Activated naive CD8-positive, alpha-beta T cell treated with anti-CD3 and anti-CD28 coated beads, Interleukin-2, amount 10 ng/mL, durations not matched to agents 7 days and 5 days (primary cell): ENCODE measurements around the gene DDX17. TPM values are rescaled to one million over a fixed set of nuclear protein-coding genes. Genes with fewer than 3 reads are reported as not detected.

Source experiments
- ATAC-seq: fragments of 150-1000 bp; cut with Tn5 transposase; one replicate; pipeline ENCODE4 v1.10.0; 2021; ENCODE audit warnings: low read depth, moderate library complexity
- POLR2A ChIA-PET: fragments of 350-600 bp; sonication (Branson Sonifier 250); formaldehyde crosslinking; loops from one replicate; lab custom pipeline; 2021; ENCODE audit warnings: antibody characterized with exemption; lab: Charles Lee
- DNase-seq: peaks from one replicate; pipeline ENCODE4 v3.0.0; 2021
- H3K27ac Mint-ChIP-seq: one replicate; pipeline ENCODE4 v1.8.0; 2022; ENCODE audit warnings: mild to moderate bottlenecking, mixed read lengths
- H3K27me3 Mint-ChIP-seq: one replicate; pipeline ENCODE4 v1.8.0; 2022; ENCODE audit warnings: mild to moderate bottlenecking, moderate library complexity, mixed read lengths
- H3K36me3 Mint-ChIP-seq: one replicate; pipeline ENCODE4 v1.8.0; 2021; ENCODE audit warnings: mild to moderate bottlenecking, mixed read lengths
- H3K4me1 Mint-ChIP-seq: one replicate; pipeline ENCODE4 v1.8.0; 2021; ENCODE audit warnings: mixed read lengths
- H3K4me3 Mint-ChIP-seq: one replicate; pipeline ENCODE4 v1.8.0; 2022; ENCODE audit warnings: mild to moderate bottlenecking, moderate library complexity, mixed read lengths
- H3K9me3 Mint-ChIP-seq: one replicate; pipeline ENCODE4 v1.8.0; 2021; ENCODE audit warnings: mixed read lengths
- total RNA-seq, 2 experiments: library from RNA; stranded (reverse); gene quantifications; one replicate each; pipeline ENCODE4 v1.2.3, GENCODE V29; 2021

Gene DDX17
- total RNA-seq, 2 experiments from 2014 or later, result 667 to 710 TPM

GRCh38 chr22:38468443-38469305 is 37.4 kb downstream of the DDX17 start:
- POLR2A ChIA-PET, result interaction anchor here (0.6 to 1.4 kb wide), 3 partner anchors 12 to 50 kb away, joined by 3 read pairs; no protein-coding TSS in a partner anchor
- no peak overlapping the region for H3K27ac Mint-ChIP-seq
- H3K9me3 Mint-ChIP-seq, result no peaks in the 10 kb centered on the region
- no peak for ATAC-seq
- no peaks in the 10 kb centered on the region for H3K36me3 Mint-ChIP-seq
- peak overlapping the region; percentile 71 for H3K4me3 Mint-ChIP-seq
- DNase-seq, result no peak
- peaks cover 10% of the 10 kb centered on the region for H3K4me1 Mint-ChIP-seq
- H3K27me3 Mint-ChIP-seq, result peaks cover 37% of the 10 kb centered on the region

- H3K27ac Mint-ChIP-seq, result peak within 1 kb of the TSS; percentile 76
- H3K9me3 Mint-ChIP-seq, result no peaks in the 10 kb centered on the region
- POLR2A ChIA-PET, result interaction anchor here (0.6 to 1.4 kb wide), 2 partner anchors 14 to 50 kb away, joined by 3 read pairs; no protein-coding TSS in a partner anchor
- H3K36me3 Mint-ChIP-seq, result no peaks in the 10 kb centered on the region
- peaks cover 13% of the 10 kb centered on the region for H3K4me1 Mint-ChIP-seq
- DNase-seq (peak; percentile 77), ATAC-seq (peak; percentile 90)
- peaks cover 44% of the 10 kb centered on the region for H3K27me3 Mint-ChIP-seq
- H3K4me3 Mint-ChIP-seq, result peak within 1 kb of the TSS; percentile 77
Measured at GRCh38 chr22:38467904-38468442, 38.1 kb downstream of the DDX17 start, which contains the start of gene KDELR3. Gene KDELR3, plus strand, starts transcription at chr22:38468096. Its CDS starts 138 bp downstream, at chr22:38468234.

- POLR2A ChIA-PET, result interaction anchor here (1.4 kb wide), 1 partner anchor 15 kb away, joined by 3 read pairs; no protein-coding TSS in a partner anchor
- H3K4me3 Mint-ChIP-seq, result peak overlapping the region; percentile 77
- peaks cover 48% of the 10 kb centered on the region for H3K27me3 Mint-ChIP-seq
- H3K9me3 Mint-ChIP-seq, result no peaks in the 10 kb centered on the region
- ATAC-seq, result no peak
- peak overlapping the region; percentile 76 for H3K27ac Mint-ChIP-seq
- H3K4me1 Mint-ChIP-seq, result peaks cover 13% of the 10 kb centered on the region
- no peak for DNase-seq
- H3K36me3 Mint-ChIP-seq, result no peaks in the 10 kb centered on the region
Measured at GRCh38 chr22:38467438-38467903, 38.6 kb downstream of the DDX17 start.

GRCh38 chr22:38465673-38466490 is 40.2 kb downstream of the DDX17 start:
- Mint-ChIP-seq H3K27me3 (peaks cover 61% of the 10 kb centered on the region), H3K4me3 (no peak overlapping the region), H3K36me3 (no peaks in the 10 kb centered on the region), H3K4me1 (peaks cover 16% of the 10 kb centered on the region), H3K27ac (no peak overlapping the region), H3K9me3 (no peaks in the 10 kb centered on the region)
- POLR2A ChIA-PET, result no interaction called here
- DNase-seq (no peak), ATAC-seq (no peak)

DNA sequence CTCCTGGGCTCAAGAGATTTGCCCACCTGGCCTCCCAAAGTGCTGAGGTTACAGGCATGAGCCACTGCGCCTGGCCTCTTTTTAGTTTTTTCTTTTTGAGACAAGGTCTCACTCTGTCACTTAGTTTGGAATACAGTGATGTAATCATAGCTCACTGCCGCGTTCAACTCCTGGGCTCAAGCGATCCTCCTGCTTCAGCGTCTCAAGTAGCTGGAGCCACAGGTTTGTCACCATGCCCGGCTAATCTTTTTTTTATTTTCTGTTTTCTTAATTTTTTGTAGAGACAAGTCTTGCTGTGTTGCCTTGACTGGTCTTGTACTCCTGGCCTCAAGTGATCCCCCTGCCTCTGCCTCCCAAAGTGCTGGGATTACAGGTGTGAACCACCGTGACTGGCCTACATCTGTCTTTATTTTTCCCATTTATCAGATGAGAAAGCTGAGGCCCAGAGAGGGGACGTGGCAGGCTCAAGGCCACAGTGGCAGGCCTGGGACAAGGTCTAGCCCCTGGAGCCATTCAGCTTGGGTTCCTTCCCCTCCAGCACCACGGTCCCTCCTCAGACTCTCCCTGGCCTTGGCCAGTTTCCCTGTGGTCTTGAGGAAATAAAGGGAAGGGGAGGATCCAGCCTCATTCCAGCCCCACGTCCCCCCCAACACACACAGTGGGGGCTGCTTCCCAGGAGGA is 41.0 kb downstream of the DDX17 start:
- Mint-ChIP-seq H3K9me3 (no peaks in the 10 kb centered on the region), H3K36me3 (no peaks in the 10 kb centered on the region), H3K4me1 (peaks cover 16% of the 10 kb centered on the region), H3K27me3 (peaks cover 68% of the 10 kb centered on the region), H3K4me3 (no peak overlapping the region), H3K27ac (no peak overlapping the region)
- no peak for ATAC-seq
- DNase-seq, result no peak
- POLR2A ChIA-PET, result no interaction called here

GRCh38 chr22:38462960-38463784 is 42.9 kb downstream of the DDX17 start:
- no peak for ATAC-seq
- no peaks in the 10 kb centered on the region for H3K36me3 Mint-ChIP-seq
- POLR2A ChIA-PET, result no interaction called here

DNA sequence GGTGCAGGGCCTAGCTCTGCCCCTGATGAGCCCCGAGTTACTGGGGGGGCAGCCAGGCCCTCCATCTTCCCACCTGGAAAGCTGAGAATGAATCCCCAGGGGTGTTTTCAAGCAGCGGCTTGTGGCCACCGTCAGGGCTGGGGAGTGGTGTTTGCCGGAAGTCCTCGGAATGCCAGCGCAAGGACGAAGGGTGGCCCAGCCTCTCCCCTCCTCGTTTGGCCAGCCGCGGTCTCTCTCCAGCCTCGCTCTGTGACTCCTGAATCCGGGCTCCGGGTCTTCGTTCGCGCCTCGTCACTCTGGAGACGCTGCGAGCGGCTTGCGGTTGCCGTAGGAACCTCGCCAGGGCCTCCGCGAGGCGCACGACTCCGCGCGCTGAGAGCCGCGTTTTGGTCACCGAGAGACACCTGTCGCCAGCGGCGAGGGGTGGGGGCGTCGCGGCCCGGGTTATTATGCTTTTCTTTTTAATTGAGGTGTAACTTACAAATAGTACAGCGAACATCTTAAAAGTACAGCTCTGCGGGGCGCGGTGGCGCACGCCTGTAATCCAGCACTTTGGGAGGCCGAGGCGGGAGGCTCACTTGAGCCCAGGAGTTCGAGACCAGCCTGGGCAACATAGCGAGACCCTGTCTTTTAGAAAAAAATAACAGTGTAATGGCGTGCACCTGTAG is 44.6 kb downstream of the DDX17 start:
- Mint-ChIP-seq H3K27ac (no peak overlapping the region), H3K9me3 (no peaks in the 10 kb centered on the region), H3K4me3 (peak overlapping the region; percentile 29), H3K4me1 (peaks cover 7% of the 10 kb centered on the region), H3K36me3 (no peaks in the 10 kb centered on the region), H3K27me3 (peaks cover 87% of the 10 kb centered on the region)
- POLR2A ChIA-PET, result no interaction called here
- DNase-seq (peak; percentile 79), ATAC-seq (peak; percentile 79)

More at GRCh38 chr22:38462960-38463784, 42.9 kb downstream of the DDX17 start:
- Mint-ChIP-seq H3K4me3 (no peak overlapping the region), H3K27ac (no peak overlapping the region), H3K9me3 (no peaks in the 10 kb centered on the region), H3K27me3 (peaks cover 82% of the 10 kb centered on the region), H3K4me1 (peaks cover 14% of the 10 kb centered on the region)
- no peak for DNase-seq

DNA sequence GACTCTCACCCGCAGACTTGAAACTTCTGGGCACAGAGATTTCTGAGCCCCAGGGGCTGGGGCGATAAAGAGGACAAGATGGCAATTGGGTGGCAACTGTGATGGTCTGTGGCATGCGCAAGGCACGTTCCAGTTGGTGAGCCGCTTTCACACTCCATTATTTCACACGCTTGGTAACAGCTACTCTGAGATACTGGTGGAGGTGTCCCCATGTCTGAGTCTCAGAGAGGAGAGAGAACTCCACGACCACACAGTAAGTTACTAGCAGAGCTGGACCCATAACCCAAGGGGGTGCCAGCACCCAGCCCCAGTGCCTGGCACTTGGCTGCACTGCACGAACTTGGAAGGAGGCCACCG is 45.1 kb downstream of the DDX17 start:
- Mint-ChIP-seq H3K9me3 (no peaks in the 10 kb centered on the region), H3K27me3 (peaks cover 87% of the 10 kb centered on the region), H3K4me1 (peaks cover 7% of the 10 kb centered on the region), H3K4me3 (no peak overlapping the region), H3K36me3 (no peaks in the 10 kb centered on the region), H3K27ac (no peak overlapping the region)
- ATAC-seq (peak; percentile 16), DNase-seq (no peak)
- POLR2A ChIA-PET, result no interaction called here

DNA sequence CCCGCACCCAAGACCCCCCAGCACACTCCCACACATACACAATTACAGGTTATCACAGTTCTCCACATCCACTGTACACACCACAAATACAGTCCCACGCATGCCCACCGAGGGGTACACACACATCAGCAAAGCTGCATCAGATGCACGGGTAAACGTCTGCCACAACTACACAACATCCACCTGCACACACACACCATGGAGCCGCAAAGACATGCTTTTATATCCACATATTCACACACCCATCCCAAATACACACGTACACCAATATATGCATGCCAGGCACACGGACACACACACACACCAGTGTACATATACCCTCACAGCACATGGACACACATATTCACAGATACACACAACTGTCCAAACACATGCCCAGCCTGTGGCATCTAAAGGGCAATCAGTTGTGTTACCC is 45.7 kb downstream of the DDX17 start:
- POLR2A ChIA-PET, result no interaction called here
- H3K4me3 Mint-ChIP-seq, result no peak overlapping the region
- no peak for ATAC-seq
- peaks cover 6% of the 10 kb centered on the region for H3K4me1 Mint-ChIP-seq
- DNase-seq, result no peak
- no peak overlapping the region for H3K27ac Mint-ChIP-seq
- peaks cover 82% of the 10 kb centered on the region for H3K27me3 Mint-ChIP-seq
- no peaks in the 10 kb centered on the region for H3K9me3 Mint-ChIP-seq
- H3K36me3 Mint-ChIP-seq, result no peaks in the 10 kb centered on the region

DNA sequence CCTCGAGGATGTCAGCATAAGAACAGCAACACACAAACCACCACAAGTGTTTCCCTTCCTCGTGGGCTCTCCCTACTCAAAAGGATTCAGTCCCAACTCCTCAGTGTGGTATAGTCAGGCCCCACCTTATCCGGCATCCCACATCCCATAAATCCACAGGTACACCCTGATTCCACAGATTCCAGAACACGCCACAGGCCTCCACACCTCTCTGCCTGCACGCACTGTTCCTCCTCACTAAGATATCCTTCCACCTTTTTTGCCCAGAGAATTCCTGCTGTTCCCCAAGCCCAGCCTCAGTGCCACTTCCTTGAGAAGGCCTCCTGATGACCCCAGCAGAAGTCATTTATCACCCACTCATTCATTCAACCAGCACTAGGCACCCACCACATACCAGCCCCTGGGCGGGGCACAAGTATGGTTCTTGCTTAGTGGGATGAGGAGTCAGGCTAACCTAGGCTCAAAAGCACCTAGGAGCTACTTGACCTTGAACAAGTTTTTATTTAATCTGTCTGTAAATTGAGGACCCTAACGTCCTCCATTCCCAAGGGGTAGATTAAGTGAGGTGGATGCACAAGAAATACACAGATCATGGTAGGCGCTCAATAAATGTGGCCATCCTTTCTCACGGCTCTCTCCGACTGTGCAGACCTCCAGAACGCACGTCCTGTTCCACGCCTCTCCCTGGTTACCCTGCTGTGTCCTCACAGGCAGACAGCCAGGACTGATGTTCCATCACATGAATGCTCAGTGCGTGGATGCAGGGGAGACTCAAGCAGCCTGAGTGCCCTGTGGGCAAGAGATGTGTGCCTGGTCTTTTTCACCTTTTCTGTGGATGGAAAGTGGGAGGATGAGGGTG is 49.0 kb downstream of the DDX17 start:
- Mint-ChIP-seq H3K9me3 (no peaks in the 10 kb centered on the region), H3K27ac (no peak overlapping the region), H3K4me1 (peaks cover 7% of the 10 kb centered on the region), H3K27me3 (peaks cover 75% of the 10 kb centered on the region), H3K4me3 (no peak overlapping the region), H3K36me3 (peaks cover 3% of the 10 kb centered on the region)
- no peak for DNase-seq
- no peak for ATAC-seq
- POLR2A ChIA-PET, result no interaction called here

DNA sequence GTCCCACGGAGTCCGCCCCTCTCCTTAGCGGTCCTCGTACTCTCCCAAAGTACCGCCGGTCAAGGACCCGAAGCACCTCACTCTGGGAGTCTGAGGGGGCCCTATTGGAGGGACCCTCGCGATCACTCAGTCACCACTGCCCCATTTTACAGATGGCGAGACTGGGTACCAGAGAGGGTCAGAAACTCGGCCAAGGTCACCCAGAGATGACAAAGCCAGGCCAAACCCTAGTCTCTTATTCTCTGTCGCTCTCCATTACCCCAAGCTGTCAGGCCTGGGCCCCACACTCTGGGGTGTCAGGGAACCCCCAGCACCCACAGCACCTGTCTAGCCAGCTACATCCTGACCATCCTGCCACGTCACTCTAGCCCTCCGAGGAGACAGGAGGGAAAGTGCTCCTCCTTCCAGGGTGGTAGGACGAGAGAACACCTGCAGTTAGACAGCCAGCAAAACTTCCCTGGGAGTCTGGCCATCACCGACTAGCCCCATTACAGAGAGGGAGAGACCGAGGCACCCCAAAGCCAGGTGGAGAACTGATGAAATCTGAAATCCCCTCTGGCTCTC is 49.8 kb downstream of the DDX17 start:
- Mint-ChIP-seq H3K36me3 (peaks cover 3% of the 10 kb centered on the region), H3K4me3 (peak overlapping the region; percentile 14), H3K27ac (no peak overlapping the region), H3K27me3 (peaks cover 75% of the 10 kb centered on the region), H3K4me1 (peaks cover 4% of the 10 kb centered on the region), H3K9me3 (no peaks in the 10 kb centered on the region)
- no peak for ATAC-seq
- POLR2A ChIA-PET, result no interaction called here
- no peak for DNase-seq
